ENCODE results near the gene DNER. TPM values are rescaled to one million over a fixed set of nuclear protein-coding genes. Genes with fewer than 3 reads are reported as not detected.
A peak's percentile ranks its signal among the peaks of the same experiment; 100 is the strongest.

DNER gene
- total RNA-seq, 1 experiment from 2014 or later = 8.4 TPM

DNA sequence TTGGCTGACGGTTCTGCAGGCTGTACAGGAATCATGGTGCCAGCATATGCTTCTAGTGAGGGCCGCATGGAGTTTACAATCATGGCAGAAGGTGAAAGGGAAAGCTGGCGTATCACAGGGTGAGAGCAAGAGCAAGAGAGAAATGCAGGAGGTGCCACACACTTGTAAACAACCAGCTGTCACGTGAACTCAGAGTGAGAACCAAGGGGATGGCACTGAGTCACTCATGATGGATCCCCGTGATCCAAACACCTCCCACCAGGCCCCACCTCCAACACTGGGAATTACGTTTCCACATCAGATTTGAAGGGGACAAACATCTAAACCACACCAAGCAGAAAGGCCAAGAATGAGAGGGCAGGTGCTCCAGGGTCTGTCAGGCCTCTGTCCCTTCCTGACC is 258.3 kb downstream of the DNER start:
- intact Hi-C loops (cut with micrococcal nuclease; ENCODE audit: unreplicated experiment) = no loop called here
- H3K27ac ChIP-seq (ENCODE audit: low read depth, low read length, poor library complexity, severe bottlenecking) = no peak overlapping the region
- CTCF ChIA-PET = no interaction called here

DNA sequence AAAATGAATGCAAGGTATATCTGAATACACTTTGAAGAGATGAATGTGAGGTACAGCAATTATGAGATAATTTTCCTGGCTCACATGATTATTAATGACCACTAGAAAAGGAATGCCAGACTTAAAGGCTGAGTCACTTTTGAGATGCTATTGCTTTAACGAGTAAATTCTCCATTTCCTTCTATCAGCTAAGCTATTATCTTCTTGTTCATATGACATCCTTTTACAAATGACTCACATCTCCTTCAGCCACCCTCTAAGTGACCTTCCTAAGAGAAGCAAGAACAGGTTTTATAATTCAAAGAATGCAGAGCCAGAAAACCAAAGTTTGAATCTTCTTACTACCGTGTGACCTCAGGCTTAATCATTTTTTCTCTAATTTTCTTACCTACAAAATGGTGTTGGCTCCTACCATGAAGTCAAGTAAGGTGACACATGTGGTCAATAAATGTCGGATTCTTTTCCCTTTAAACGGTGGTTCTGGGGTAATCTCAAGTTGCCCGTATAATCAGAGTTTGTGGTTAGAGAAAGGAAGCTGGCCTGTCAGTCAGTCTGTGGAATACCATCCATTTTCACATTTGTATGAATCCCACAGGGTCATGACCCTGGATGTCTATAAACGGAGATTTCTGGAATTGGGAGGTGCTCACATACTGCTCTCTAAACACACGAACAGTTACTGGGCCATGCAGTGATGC is 259.3 kb downstream of the DNER start:
- ChIA-PET POLR2A (ENCODE audit: low non-redundant PET) (no interaction called here), CTCF (no interaction called here)
- H3K4me3 ChIP-seq (ENCODE audit: low read depth, low read length, poor library complexity, severe bottlenecking) = no peak overlapping the region
- H3K9me3 ChIP-seq (ENCODE audit: low read depth, low read length, poor library complexity, severe bottlenecking) = no peaks in the 10 kb centered on the region
- TF ChIP-seq EZH2 (IDR thresholded peaks at IDR 0.05; ENCODE audit: borderline replicate concordance, low read depth, low read length, poor library complexity, severe bottlenecking) = no peak
- TF ChIP-seq, protein P1, sequence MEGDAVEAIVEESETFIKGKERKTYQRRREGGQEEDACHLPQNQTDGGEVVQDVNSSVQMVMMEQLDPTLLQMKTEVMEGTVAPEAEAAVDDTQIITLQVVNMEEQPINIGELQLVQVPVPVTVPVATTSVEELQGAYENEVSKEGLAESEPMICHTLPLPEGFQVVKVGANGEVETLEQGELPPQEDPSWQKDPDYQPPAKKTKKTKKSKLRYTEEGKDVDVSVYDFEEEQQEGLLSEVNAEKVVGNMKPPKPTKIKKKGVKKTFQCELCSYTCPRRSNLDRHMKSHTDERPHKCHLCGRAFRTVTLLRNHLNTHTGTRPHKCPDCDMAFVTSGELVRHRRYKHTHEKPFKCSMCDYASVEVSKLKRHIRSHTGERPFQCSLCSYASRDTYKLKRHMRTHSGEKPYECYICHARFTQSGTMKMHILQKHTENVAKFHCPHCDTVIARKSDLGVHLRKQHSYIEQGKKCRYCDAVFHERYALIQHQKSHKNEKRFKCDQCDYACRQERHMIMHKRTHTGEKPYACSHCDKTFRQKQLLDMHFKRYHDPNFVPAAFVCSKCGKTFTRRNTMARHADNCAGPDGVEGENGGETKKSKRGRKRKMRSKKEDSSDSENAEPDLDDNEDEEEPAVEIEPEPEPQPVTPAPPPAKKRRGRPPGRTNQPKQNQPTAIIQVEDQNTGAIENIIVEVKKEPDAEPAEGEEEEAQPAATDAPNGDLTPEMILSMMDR (conservative IDR thresholded peaks at IDR 0.05; ENCODE audit: low read depth, low read length) = no peak
- no TSS peak for BruUV-seq (replicated peaks)
- H3K4me1 ChIP-seq (ENCODE audit: insufficient read depth, low read length, poor library complexity, severe bottlenecking) = no peaks in the 10 kb centered on the region
- intact Hi-C loops (cut with micrococcal nuclease; ENCODE audit: unreplicated experiment) = no loop called here
- no peak overlapping the region for H3K27ac ChIP-seq (ENCODE audit: low read depth, low read length, poor library complexity, severe bottlenecking)
- DNase-seq (ENCODE audit: low spot score) = peak; percentile 51
- no peaks in the 10 kb centered on the region for H3K36me3 ChIP-seq (ENCODE audit: insufficient read depth, low read length, poor library complexity, severe bottlenecking)
- no peaks in the 10 kb centered on the region for H3K27me3 ChIP-seq (replicated peaks; ENCODE audit: insufficient read depth, low read depth, low read length, poor library complexity)

More for the DNA sequence above, 258.3 kb downstream of the DNER start:
- no peaks in the 10 kb centered on the region for H3K36me3 ChIP-seq (ENCODE audit: insufficient read depth, low read length, poor library complexity, severe bottlenecking)
- no peaks in the 10 kb centered on the region for H3K27me3 ChIP-seq (replicated peaks; ENCODE audit: insufficient read depth, low read depth, low read length, poor library complexity)
- TF ChIP-seq EZH2 (IDR thresholded peaks at IDR 0.05; ENCODE audit: borderline replicate concordance, low read depth, low read length, poor library complexity, severe bottlenecking) = no peak
- TF ChIP-seq, protein P1 (conservative IDR thresholded peaks at IDR 0.05; ENCODE audit: low read depth, low read length) = no peak
- no peaks in the 10 kb centered on the region for H3K4me1 ChIP-seq (ENCODE audit: insufficient read depth, low read length, poor library complexity, severe bottlenecking)
- BruUV-seq (replicated peaks) = no TSS peak
- H3K9me3 ChIP-seq (ENCODE audit: low read depth, low read length, poor library complexity, severe bottlenecking) = no peaks in the 10 kb centered on the region
- no peak overlapping the region for H3K4me3 ChIP-seq (ENCODE audit: low read depth, low read length, poor library complexity, severe bottlenecking)
- POLR2A ChIA-PET (ENCODE audit: low non-redundant PET) = no interaction called here
- no peak for DNase-seq (ENCODE audit: low spot score)

DNA sequence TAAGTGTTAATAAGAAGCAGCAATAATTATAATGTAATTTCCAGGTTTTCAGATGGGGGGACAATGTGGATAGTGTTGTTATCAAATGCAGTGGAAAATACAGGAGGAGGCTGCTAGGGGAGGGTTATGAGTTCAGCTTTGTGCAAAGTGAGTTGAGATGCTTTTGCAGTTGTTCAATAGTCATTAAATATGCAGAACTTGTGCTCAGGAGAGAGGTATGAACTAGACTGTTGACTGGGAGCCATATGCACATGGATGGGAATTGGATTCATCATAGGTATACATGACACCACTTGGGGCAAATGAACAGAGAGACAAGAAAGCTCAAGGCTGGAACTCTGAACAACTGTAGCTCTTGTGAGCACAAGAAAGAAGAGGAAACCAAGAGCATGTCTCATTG is 261.1 kb downstream of the DNER start:
- TF ChIP-seq, protein P1 (conservative IDR thresholded peaks at IDR 0.05; ENCODE audit: low read depth, low read length) = no peak
- no peak for TF ChIP-seq EZH2 (IDR thresholded peaks at IDR 0.05; ENCODE audit: borderline replicate concordance, low read depth, low read length, poor library complexity, severe bottlenecking)
- ChIA-PET CTCF (no interaction called here), POLR2A (ENCODE audit: low non-redundant PET) (interaction anchor here (0.6 kb wide), 1 partner anchor 123 kb away, joined by 10 read pairs; no protein-coding TSS in a partner anchor)
- DNase-seq (ENCODE audit: low spot score) = no peak
- no peak overlapping the region for H3K27ac ChIP-seq (ENCODE audit: low read depth, low read length, poor library complexity, severe bottlenecking)
- no peaks in the 10 kb centered on the region for H3K4me1 ChIP-seq (ENCODE audit: insufficient read depth, low read length, poor library complexity, severe bottlenecking)
- intact Hi-C loops (cut with micrococcal nuclease; ENCODE audit: unreplicated experiment) = no loop called here
- H3K4me3 ChIP-seq (ENCODE audit: low read depth, low read length, poor library complexity, severe bottlenecking) = no peak overlapping the region
- no peaks in the 10 kb centered on the region for H3K9me3 ChIP-seq (ENCODE audit: low read depth, low read length, poor library complexity, severe bottlenecking)
- no peaks in the 10 kb centered on the region for H3K36me3 ChIP-seq (ENCODE audit: insufficient read depth, low read length, poor library complexity, severe bottlenecking)
- BruUV-seq (replicated peaks) = no TSS peak
- no peaks in the 10 kb centered on the region for H3K27me3 ChIP-seq (replicated peaks; ENCODE audit: insufficient read depth, low read depth, low read length, poor library complexity)
